ENCODE measurements around the gene MFSD6L.

Gene MFSD6L

GRCh38 chr17:8791248-8791909 lies 7.8 kb downstream of the MFSD6L start:
- no peak for DNase-seq

DNA sequence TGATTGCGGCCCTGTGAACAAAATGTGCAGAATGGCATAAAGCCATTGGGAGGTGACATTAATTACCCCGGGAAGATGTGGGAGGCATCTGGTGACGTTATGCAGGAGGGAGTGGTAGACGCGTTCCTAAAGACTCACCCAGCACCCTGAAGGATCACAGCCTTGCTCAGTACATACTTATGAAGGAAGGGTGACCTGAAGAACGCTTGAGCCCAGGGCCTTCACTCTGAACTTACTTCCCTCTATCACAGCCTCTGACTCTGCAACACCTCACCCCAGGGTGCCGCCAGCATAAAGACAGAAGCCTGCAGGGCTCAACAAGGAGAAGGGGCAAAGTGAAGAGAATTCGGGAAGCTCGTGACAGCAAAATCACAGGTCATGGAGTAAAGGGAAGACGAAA lies 9.4 kb downstream of the MFSD6L start:
- no peak for DNase-seq

DNA sequence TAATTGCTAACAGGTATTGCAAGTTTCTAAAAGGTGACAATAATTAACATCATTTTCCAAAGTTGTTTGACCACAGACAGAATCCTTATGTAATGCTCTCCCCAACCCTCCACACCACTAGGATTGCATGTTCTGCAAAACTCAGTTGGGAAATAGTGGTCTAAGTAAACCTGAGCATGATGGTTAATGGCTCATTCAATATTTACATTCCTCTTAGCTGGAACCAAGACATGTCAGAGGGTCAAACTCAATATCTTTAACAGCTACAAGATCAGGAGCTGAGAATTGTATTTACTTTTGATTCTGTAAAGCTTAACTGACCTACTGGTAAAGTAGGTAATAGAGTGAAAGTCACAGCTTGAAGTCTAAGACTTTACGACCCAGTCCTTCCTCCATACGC lies 10.2 kb downstream of the MFSD6L start:
- DNase-seq, result no peak

- peak; percentile 72 for DNase-seq
Observed at GRCh38 chr17:8785547-8786413, 13.4 kb downstream of the MFSD6L start.

- DNase-seq, result no peak
Observed at GRCh38 chr17:8782176-8782575, 17.0 kb downstream of the MFSD6L start.

DNA sequence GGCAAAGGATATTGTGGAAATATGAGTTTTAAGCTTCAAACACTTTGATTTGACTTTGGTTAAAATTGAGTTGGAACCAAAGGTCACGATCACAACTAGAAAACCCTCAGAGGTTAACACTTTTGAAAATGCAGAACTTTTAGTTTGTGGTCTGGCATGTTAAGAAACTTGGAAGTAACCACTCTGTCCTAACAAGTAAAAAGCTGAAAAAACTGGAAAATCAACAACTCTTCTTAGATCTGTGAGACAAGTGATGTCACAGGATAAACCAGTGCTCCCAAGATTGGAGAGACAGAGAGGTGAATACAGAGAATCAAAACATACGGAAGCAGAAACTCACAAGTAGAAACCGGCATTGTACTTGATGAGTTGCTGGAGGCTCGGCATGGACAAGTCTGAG lies 17.4 kb downstream of the MFSD6L start:
- no peak for DNase-seq

GRCh38 chr17:8776881-8777280 lies 22.3 kb downstream of the MFSD6L start:
- DNase-seq, result no peak

- no peak for DNase-seq
Observed at GRCh38 chr17:8776248-8776647, 22.9 kb downstream of the MFSD6L start.

- no peak for DNase-seq
Observed at GRCh38 chr17:8766731-8767130, 32.4 kb downstream of the MFSD6L start.

DNA sequence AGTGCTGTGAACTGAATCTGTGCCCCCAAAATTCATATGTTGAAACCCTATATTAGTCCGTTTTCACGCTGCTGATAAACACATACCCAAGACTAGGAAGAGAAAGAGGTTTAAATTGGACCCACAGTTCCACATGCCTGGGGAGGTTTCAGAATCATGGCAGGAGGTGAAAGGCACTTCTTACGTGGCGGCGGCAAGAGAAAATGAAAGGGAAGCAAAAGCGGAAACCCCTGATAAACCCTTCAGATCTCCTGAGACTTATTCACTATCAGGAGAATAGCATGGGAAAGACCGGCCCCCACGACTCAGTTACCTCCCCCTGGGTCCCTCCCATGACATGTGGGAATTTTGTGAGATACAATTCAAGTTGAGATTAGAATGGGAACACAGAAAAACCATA lies 37.2 kb downstream of the MFSD6L start:
- DNase-seq, result no peak

DNA sequence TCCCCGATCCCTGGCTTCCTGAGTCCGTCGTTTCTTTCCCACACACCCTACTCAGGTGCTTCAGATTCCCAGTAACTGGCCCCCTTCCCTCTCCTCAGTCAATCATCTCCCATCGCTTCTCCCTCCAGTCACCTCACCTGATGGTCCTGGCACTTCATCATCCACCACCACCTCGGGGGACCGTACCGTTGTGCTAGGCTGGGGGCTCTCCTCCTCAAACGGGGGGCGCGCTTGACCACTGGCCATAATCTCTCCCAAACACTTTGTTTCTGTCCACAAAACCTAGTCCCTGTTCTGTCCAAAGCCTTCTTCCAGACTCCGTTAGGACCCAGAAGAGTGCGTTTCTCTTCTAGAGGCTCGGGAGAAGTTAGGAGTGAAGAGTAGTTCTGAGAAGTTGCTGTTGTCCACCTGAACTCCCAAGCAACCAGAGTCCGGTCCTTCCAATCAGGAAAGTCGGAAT lies 41.0 kb downstream of the MFSD6L start, which contains the start of gene SPDYE4:
Gene SPDYE4, minus strand, starts transcription at position 410 of the 460 bp plus-strand sequence. Its CDS starts 164 bp downstream, at position 246.
- no peak for DNase-seq

DNA sequence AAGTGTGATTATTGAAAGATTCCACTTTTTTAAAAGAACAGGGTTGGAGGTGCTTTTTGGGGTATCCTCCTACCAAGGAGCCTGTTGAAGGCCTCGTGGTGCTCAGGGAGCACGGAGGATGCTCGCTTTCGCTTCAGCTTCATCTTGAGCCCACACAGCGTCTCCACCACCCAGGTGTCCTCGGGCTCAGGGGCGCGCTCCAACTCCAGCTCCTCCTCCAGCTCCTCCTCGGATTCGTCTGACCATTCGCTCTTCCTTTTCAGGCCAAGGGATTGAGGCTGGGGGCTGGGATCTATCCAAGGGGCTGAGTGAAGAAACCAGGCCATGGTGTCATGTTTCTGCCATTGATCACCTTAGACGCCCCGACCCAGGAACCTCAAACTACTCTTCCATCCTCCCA lies 42.0 kb downstream of the MFSD6L start:
- DNase-seq, result no peak

- DNase-seq, result no peak
Observed at GRCh38 chr17:8755590-8756255, 43.4 kb downstream of the MFSD6L start.

GRCh38 chr17:8754890-8755289 lies 44.3 kb downstream of the MFSD6L start:
- DNase-seq, result no peak

DNA sequence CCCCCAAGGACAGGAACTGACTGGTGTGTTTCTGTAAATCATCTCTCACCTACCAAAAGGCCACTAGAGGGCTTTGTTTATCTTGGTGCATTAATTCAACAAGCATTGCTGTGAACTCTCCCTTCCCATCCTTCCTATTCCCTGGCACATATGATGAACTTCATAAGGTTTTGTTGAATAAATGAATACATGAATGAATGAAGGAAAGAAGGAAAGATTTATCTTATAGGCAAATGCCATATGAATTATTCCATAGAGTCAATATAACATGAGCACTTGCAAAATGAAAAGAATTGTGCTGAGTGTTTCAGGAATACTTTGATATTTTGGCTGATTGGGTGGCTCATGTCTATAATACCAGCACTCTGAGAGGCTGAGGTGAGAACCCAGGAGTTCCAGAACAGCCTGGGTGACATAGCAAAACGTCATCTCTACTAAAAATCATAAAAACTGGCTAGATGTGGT lies 45.2 kb downstream of the MFSD6L start:
- DNase-seq, result no peak

GRCh38 chr17:8753136-8753975 lies 45.8 kb downstream of the MFSD6L start:
- no peak for DNase-seq

DNA sequence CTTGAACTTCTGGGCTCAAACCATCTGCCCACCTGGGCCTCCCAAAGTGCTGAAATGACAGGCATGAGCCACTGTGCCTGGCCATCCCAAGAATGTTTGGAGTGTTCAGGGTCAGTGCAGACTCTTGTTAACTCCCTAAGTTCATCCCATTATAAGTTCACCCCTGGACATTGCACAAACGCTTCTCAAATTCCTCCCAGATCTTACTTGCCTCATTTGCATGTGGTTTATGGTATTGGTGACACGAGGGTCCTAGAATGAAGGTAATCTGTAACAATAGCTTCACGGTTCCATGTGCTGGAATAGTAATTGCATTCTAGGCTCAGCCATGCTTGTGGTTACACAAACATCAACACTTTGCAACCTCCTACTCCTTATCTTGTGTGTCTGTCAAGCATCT lies 49.5 kb downstream of the MFSD6L start:
- DNase-seq, result no peak

GRCh38 chr17:8747742-8748141 lies 51.4 kb downstream of the MFSD6L start:
- no peak for DNase-seq

All from activated CD4-positive, CD25-positive, alpha-beta regulatory T cell treated with anti-CD3 and anti-CD28 coated beads, Interleukin-2, amount 50 U/mL, for 72 hours (primary cell).